Measurements from ENCODE around the gene ERMARD.

Gene ERMARD

DNA sequence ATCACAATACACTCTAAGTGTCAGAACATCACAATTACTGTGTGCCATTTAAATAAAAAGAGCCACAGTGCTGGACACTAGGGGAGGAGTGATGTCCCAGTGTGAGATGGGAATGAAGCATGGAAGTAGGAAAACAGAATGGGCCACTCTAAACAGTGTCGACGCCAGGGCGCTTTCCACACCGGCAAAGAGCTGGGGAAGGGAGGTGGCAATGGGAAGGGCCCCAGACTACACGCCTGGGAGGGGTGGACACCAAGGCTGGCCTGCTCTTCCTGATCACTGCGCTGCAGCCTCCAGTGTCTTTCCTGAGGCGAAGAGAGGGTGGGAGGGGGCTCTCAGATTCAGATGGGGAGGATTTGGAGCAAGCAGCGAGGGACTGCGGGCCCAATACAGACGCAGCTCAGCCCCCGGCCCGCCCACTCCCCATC is 75.9 kb downstream of the ERMARD start:
- DNase-seq = no peak

GRCh38 chr6:169828176-169828575 is 76.8 kb downstream of the ERMARD start:
- DNase-seq = no peak

- no peak for DNase-seq
Observed at GRCh38 chr6:169829786-169830185, 78.4 kb downstream of the ERMARD start.

GRCh38 chr6:169830876-169831275 is 79.5 kb downstream of the ERMARD start:
- no peak for DNase-seq
